Measurements from ENCODE around the gene RAB19. TPM values are rescaled to one million over a fixed set of nuclear protein-coding genes. Genes with fewer than 3 reads are reported as not detected.

The RAB19 gene
- total and polyA plus RNA-seq, 10 of the 15 experiments (the other 5 are each of a cell fraction or from before 2014, with no cell fraction given) = 0.14 to 1.0 (median 0.23) TPM; not detected in 5

GRCh38 chr7:140416560-140416959 lies 12.7 kb downstream of the RAB19 start:
- BruUV-seq (replicated peaks) = no TSS peak
- Histone ChIP-seq H4K20me1 (ENCODE audit: control insufficient read depth, insufficient read depth) (no peaks in the 10 kb centered on the region), H3K79me2 (ENCODE audit: control insufficient read depth, insufficient read depth, low read length) (no peaks in the 10 kb centered on the region), H3K27ac (ENCODE audit: control insufficient read depth, insufficient read depth) (no peak overlapping the region), H3K4me3 (no peak overlapping the region), H3K36me3 (ENCODE audit: control insufficient read depth in 2 of 2, insufficient read depth in 2 of 2, low read length in 1 of 2) (no peaks in the 10 kb centered on the region), H2AFZ (ENCODE audit: control insufficient read depth, low read depth, low read length) (no peak overlapping the region), H3K9ac (ENCODE audit: control insufficient read depth, insufficient read depth, low read length) (no peak overlapping the region), H3K27me3 (replicated peaks in 1 of 2; ENCODE audit: control insufficient read depth in 2 of 2, insufficient read depth in 2 of 2, low read length in 1 of 2) (no peaks in the 10 kb centered on the region; a peak in 1 of 4 replicates), H3K9me3 (replicated peaks; ENCODE audit: control insufficient read depth, insufficient read depth, low read length) (no peaks in the 10 kb centered on the region), H3K4me1 (ENCODE audit: control insufficient read depth, insufficient read depth, low read length) (no peaks in the 10 kb centered on the region), H3K4me2 (ENCODE audit: control insufficient read depth, insufficient read depth) (no peak overlapping the region)
- intact Hi-C loops (cut with micrococcal nuclease; ENCODE audit: unreplicated experiment) (no loop called here), in situ Hi-C loops (cut with MboI) (no loop called here)
- TF ChIP-seq REST (IDR thresholded peaks at IDR 0.05; ENCODE audit: low read depth, low read length) (no peak), BCL11A (IDR thresholded peaks at IDR 0.05; ENCODE audit: low read depth, low read length) (no peak), SMAD5 (IDR thresholded peaks at IDR 0.05; ENCODE audit: low read depth) (no peak), CBFB (IDR thresholded peaks at IDR 0.05; ENCODE audit: low read depth) (no peak)
- CTCF ChIA-PET = no interaction called here
- SMC1A ChIA-PET (ENCODE audit: uncharacterized antibody, unreplicated experiment) = interaction anchor here (0.7 to 0.9 kb wide), 2 partner anchors 94 to 340 kb away, joined by 3 to 4 read pairs; no protein-coding TSS in a partner anchor
- no peak for FAIRE-seq
- POLR2A ChIA-PET = interaction anchor here (0.7 kb wide), 1 partner anchor 1366 kb away, joined by 4 read pairs; no protein-coding TSS in a partner anchor
- ATAC-seq = no peak
- 57% methylated on average over 8 of the region's 8 CpGs for WGBS (ENCODE audit: insufficient coverage, insufficient replicate concordance, low lambda C conversion rate, missing lambda C conversion rate)
- RAD21 ChIA-PET (ENCODE audit: unreplicated experiment) = no interaction called here
- no peak for DNase-seq (ENCODE audit: low read depth, low spot score)
